Measurements from ENCODE around the gene PET117. TPM values are rescaled to one million over a fixed set of nuclear protein-coding genes. Genes with fewer than 3 reads are reported as not detected.
"Not testable (repeated sequence)": the region's sequence is repeated elsewhere in the genome, so short reads cannot be mapped to it uniquely, and the experiment has no call there.

The PET117 gene
- polyA plus RNA-seq = 10 to 100 TPM in 2 of 3 donors, 1 to 10 TPM in 1; 8.5 to 12.5 (median 10.1) TPM

GRCh38 chr20:18137412-18138265, at the start of gene PET117, which contains the start of gene KAT14:
TSS of gene PET117 (plus strand) at chr20:18137863. CDS start at chr20:18137956, 93 bp downstream.
TSS of gene KAT14 (plus strand) at chr20:18137863. CDS start at chr20:18142661, 4,798 bp downstream.
- WGBS, 3 donors = 0 to 1% (median 0%) methylated on average over 69 to 87 of the region's 87 CpGs
- peak within 1 kb of the TSS; percentile 45 for H3K27ac ChIP-seq (ENCODE audit: low read depth, low read length)

DNA sequence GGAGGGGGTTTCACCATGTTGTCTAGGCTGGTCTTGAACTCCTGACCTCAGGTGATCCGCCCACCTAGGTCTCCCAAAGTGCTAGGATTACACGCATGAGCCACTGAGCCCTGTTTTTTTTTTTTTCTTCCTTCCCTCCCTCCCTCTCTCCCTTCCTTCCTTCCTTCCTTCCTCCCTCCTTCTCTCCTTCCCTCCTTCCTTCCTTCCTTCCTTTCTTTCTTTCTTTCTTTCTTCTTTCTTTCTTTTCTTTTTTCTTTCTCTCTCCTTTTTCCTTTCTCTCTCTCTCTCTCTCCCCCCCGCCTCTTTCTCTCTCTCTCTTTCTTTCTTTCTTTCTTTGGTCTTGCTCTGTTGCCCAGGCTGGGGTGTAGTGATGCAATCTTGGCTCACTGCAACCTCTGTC, 49.4 kb upstream of the PET117 start:
- H3K27ac ChIP-seq (ENCODE audit: low read depth, low read length) = not testable (repeated sequence)
- WGBS, 3 donors = 80 to 88% (median 86%) methylated on average over 3 of the region's 3 CpGs

GRCh38 chr20:18088841-18089240, 48.8 kb upstream of the PET117 start:
- WGBS, 3 donors = 91 to 95% (median 93%) methylated on average over 11 of the region's 11 CpGs

DNA sequence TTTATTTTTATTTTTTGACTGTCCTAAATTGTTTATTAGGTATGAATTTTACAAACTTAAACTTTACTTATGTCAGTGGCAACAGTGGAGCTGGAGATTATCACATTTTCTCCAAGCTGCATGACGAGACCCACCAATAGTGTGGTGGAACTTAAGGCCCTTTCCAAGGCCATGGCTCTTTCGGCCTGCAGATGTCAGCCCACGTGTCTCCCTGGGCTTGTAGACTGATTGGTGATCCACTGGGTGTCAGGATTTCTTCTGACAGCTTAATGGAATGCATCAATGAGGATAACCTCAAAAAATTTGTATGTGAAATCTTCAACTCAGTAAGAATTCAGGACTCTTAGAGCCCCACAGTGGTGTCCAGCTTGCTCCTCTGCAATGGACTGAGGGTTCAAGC, 47.6 kb upstream of the PET117 start:
- 49 to 52% (median 52%) methylated on average over 3 of the region's 3 CpGs for WGBS, 3 donors
- no peak overlapping the region for H3K27ac ChIP-seq (ENCODE audit: low read depth, low read length)

More at GRCh38 chr20:18088841-18089240, 48.8 kb upstream of the PET117 start:
- not testable (repeated sequence) for H3K27ac ChIP-seq (ENCODE audit: low read depth, low read length)

GRCh38 chr20:18090477-18090876, 47.2 kb upstream of the PET117 start:
- 90 to 91% (median 90%) methylated on average over 10 of the region's 10 CpGs for WGBS, 3 donors
- no peak overlapping the region for H3K27ac ChIP-seq (ENCODE audit: low read depth, low read length)

DNA sequence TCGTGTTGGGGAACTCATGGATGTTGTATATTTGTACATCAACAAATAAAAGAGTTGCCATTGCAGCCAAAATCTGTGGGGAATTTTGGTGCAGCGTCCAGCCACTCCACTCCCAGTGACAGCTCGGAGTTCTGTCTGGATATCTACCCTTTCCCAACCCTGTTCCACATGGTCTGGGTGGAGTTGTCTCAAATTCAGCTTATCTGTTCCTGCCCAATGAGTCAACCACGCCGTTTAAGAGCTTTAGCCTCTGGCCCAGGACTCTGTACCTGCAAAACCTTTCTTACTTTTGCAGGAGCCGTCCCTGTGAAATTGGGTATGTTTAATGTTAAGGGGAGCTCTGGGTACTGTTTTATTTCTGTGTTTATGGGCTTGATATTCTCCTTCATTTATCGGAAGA, 46.0 kb upstream of the PET117 start:
- H3K27ac ChIP-seq (ENCODE audit: low read depth, low read length) = no peak overlapping the region
- 59 to 71% (median 66%) methylated on average over 7 of the region's 7 CpGs for WGBS, 3 donors

DNA sequence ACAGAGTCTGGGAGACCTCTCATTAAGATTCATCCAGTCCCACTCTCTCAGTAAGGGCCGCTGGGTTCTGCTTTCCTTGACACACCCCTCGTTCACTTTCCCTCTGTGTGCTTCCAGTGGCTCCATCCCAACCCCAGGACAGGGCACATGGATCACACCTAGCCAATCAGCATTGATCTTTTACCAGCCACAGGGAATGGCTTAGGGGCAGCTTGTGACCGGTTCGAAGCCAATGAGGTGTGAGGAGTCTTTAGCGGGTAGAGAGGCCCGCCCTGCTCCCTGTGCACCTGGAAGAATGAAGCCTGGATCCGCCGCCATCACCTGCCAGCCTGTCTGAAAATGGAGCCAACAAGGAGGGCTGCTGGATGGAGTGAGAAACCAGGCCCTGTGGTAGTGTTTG, 44.8 kb upstream of the PET117 start:
- WGBS, 3 donors = 73 to 89% (median 85%) methylated on average over 8 of the region's 8 CpGs
- H3K27ac ChIP-seq (ENCODE audit: low read depth, low read length) = no peak overlapping the region

DNA sequence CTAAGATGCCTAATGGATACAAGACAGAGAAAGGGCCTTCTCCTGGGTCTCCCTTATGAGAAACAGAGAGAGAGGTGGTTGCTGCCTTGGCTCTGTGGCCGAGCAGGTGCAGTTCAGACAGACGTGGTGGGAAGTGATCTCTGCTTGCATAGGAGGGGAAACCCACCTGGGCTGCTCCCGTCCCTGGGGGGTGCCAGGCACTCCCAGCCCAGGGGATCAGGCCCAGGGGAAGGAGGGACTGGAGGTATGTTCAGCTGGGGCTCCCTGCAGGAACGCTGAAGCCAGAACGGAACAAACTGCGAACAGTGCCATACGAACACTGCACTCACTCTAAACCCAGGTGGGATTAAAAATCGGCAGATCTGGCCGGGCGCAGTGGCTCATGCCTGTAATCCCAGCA, 44.3 kb upstream of the PET117 start:
- H3K27ac ChIP-seq (ENCODE audit: low read depth, low read length) = no peak overlapping the region
- WGBS, 3 donors = 69 to 84% (median 71%) methylated on average over 10 of the region's 10 CpGs

- WGBS, 3 donors = 63 to 75% (median 67%) methylated on average over 5 of the region's 5 CpGs
- no peak overlapping the region for H3K27ac ChIP-seq (ENCODE audit: low read depth, low read length)
Observed at GRCh38 chr20:18094191-18094590, 43.5 kb upstream of the PET117 start.

- 93 to 96% (median 96%) methylated on average over 11 of the region's 11 CpGs for WGBS, 3 donors
Observed at GRCh38 chr20:18100569-18100968, 37.1 kb upstream of the PET117 start.

GRCh38 chr20:18101125-18101810, 36.4 kb upstream of the PET117 start:
- no peak overlapping the region for H3K27ac ChIP-seq (ENCODE audit: low read depth, low read length)
- 33 to 46% (median 35%) methylated on average over 7 of the region's 7 CpGs for WGBS, 3 donors

More at GRCh38 chr20:18100569-18100968, 37.1 kb upstream of the PET117 start:
- H3K27ac ChIP-seq (ENCODE audit: low read depth, low read length) = not testable (repeated sequence)

GRCh38 chr20:18103497-18103896, 34.2 kb upstream of the PET117 start:
- 28 to 69% (median 60%) methylated on average over 1 of the region's 1 CpG for WGBS, 3 donors
- no peak overlapping the region for H3K27ac ChIP-seq (ENCODE audit: low read depth, low read length)

DNA sequence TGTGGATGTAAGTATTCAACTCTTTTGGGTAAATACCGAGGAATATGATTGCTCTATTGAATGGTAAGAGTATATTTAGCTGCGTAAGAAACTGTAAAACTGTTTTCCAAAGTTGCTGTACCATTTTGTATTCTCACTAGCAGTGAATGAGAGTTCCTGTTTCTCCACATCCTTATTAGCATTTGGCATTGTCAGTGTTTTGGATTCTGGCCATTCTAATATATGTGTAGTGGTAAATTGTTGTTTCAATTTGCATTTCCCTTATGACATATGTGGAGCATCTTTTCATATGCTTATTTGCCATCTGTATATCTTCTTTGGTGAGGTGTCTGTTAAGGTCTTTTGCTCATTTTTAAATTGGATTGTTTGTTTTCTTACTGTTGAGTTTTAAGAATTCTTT, 29.3 kb upstream of the PET117 start:
- WGBS, 3 donors = 84 to 87% (median 84%) methylated on average over 2 of the region's 2 CpGs
- H3K27ac ChIP-seq (ENCODE audit: low read depth, low read length) = no peak overlapping the region

DNA sequence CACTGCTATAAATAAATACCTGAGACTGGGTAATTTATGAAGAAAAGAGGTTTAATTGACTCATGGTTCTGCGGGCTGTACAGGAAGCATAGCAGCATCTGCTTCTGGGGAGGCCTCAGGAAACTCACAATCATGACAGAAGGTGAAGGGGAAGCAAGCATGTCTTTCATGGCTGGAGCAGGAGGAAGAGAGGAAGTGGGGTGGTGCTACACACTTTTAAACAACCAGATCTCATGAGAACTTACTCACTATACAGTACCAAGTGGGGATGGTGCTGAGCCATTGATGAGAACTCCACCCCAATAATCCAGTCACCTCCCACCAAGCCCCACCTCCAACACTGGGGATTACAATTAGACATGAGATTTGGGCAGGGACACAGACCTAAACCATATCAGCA, 9.1 kb upstream of the PET117 start:
- WGBS, 3 donors = 43 to 49% (median 46%) methylated on average over 1 of the region's 1 CpG
- not testable (repeated sequence) for H3K27ac ChIP-seq (ENCODE audit: low read depth, low read length)

GRCh38 chr20:18132663-18133062, 5.0 kb upstream of the PET117 start:
- WGBS, 3 donors = 97 to 100% (median 100%) methylated on average over 1 of the region's 1 CpG
- no peak overlapping the region for H3K27ac ChIP-seq (ENCODE audit: low read depth, low read length)

GRCh38 chr20:18133962-18134361, 3.7 kb upstream of the PET117 start:
- no peak overlapping the region for H3K27ac ChIP-seq (ENCODE audit: low read depth, low read length)
- 24 to 60% (median 51%) methylated on average over 2 of the region's 2 CpGs for WGBS, 3 donors

- H3K27ac ChIP-seq (ENCODE audit: low read depth, low read length) = no peak overlapping the region
- 0% methylated on average over 15 of the region's 15 CpGs for WGBS, 3 donors
Observed at GRCh38 chr20:18138266-18138582, 561 bp downstream of the PET117 start.

- H3K27ac ChIP-seq (ENCODE audit: low read depth, low read length) = no peak overlapping the region
- WGBS, 3 donors = 31 to 41% (median 37%) methylated on average over 7 of the region's 7 CpGs
Observed at GRCh38 chr20:18138639-18139583, 1.2 kb downstream of the PET117 start.

Measured in adipose tissue (tissue), 3 donors.